Epithelial cell of proximal tubule (primary cell): ENCODE results near the gene CARS2. TPM values are rescaled to one million over a fixed set of nuclear protein-coding genes. Genes with fewer than 3 reads are reported as not detected.
"Not testable (repeated sequence)": the region's sequence is repeated elsewhere in the genome, so short reads cannot be mapped to it uniquely, and the experiment has no call there.

Experiments used
- DNase-seq: peaks from one replicate; pipeline ENCODE4 v3.0.0-alpha.2; 2011; ENCODE audit warnings: low read depth
- H3K4me3 ChIP-seq: 2 replicates; pipeline ENCODE4 v1.5.1; 2011; ENCODE audit warnings: low read depth, mild to moderate bottlenecking, low read length
- total RNA-seq: library from RNA; depleted of rRNA; stranded (reverse); fragments of >200 nt; gene quantifications from 2 replicates; pipeline ENCODE4 v1.2.3, GENCODE V29; 2015
- TF ChIP-seq, protein P1 (sequence below): conservative IDR thresholded peaks from 2 replicates; pipeline ENCODE4 v1.5.1; 2012; ENCODE audit warnings: low read depth, mild to moderate bottlenecking, low read length

Gene CARS2
- total RNA-seq, 1 donor from 2014 or later, result 28.5 TPM

DNA sequence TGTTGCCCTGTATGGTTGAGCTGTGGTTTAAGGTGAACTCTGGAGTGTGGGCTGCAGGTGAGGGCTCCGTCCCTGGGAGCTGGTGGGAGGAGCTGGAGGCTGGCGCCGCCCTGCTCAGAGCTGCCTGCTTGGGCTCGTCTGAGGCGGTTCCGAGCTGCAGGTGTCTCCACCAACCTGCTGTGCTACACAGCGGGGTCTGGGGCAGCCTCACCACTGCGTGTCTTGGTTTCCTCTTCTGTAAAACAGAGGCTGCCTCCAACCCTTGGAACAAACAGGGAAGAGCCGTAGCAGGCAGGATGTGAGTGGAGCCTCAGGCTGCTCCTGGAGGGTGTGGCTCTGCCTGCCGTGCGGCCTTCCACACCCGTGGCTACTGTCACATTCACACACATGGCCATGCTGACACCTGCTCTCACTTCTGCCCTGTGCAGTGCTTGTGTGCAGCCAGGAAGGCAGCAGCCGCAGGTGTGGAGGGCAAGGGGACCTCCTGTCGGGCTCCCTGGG lies 69.2 kb downstream of the CARS2 start:
- TF ChIP-seq, protein P1, sequence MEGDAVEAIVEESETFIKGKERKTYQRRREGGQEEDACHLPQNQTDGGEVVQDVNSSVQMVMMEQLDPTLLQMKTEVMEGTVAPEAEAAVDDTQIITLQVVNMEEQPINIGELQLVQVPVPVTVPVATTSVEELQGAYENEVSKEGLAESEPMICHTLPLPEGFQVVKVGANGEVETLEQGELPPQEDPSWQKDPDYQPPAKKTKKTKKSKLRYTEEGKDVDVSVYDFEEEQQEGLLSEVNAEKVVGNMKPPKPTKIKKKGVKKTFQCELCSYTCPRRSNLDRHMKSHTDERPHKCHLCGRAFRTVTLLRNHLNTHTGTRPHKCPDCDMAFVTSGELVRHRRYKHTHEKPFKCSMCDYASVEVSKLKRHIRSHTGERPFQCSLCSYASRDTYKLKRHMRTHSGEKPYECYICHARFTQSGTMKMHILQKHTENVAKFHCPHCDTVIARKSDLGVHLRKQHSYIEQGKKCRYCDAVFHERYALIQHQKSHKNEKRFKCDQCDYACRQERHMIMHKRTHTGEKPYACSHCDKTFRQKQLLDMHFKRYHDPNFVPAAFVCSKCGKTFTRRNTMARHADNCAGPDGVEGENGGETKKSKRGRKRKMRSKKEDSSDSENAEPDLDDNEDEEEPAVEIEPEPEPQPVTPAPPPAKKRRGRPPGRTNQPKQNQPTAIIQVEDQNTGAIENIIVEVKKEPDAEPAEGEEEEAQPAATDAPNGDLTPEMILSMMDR, result no peak
- DNase-seq, result no peak
- H3K4me3 ChIP-seq, result no peak overlapping the region

DNA sequence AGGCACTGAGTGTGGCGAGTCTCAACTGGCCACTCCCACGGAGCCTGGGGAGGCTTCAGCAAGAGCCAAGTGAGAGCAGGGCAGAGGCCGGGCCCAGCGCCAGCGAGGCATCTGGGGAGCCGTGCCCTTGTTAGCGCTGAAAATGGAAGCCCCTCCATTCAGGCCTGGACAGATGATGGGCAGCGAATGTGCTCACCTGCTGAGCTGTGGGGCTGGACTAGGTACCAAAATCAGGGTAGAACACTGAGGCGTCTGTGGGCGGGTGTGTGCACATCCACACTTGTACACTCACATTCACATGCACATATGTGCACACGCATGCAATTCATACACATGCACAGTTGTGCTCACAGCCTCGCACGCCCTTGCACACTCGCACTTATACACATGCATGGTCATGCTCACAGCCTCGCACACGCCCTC lies 69.9 kb downstream of the CARS2 start:
- H3K4me3 ChIP-seq, result no peak overlapping the region
- TF ChIP-seq, protein P1, result no peak
- DNase-seq, result no peak

DNA sequence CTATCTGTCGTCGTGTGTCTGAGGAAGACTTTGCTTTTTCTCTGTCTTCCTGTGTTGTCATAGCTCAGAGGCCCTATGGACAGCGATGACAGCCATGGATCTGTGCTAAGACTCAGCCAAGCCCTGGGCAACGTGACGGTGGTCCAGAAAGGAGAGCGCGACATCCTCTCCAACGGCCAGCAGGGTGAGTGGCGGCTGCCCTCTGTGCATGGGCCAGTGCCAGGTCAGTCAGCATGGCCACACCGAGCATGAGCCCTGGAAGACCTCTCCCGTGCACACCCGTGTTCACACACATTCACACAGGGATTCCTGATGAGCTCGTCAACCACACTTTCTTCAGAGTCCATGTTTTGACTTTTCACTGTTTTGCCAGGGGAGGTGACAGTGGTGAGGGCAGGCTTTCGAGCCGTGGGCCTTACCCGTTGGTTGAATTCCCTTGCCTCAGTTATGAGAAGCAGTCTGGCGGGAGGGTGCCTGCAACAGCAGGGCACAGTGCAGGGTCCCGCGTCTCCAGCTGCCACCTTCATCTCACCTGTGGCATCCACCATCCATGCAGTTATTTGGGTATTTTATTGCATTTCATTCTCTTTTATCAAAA lies 70.4 kb downstream of the CARS2 start:
- no peak for DNase-seq
- H3K4me3 ChIP-seq, result no peak overlapping the region
- TF ChIP-seq, protein P1, result no peak

DNA sequence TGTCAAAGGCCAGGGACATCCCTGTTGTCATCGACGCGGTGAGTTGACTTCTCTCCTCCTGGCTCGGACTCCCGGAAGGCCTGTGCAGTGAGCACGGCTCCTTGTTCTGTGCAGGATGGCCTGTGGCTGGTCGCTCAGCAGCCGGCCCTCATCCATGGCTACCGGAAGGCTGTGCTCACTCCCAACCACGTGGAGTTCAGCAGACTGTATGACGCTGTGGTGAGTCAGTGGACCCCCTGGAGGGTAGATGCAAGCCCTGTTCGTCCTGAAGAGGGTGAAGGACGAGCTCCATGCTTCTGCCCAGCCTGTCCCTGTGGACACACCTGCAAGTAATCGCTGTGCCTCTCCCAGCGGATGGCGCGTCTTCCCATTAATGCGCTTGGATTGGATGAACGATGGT lies 71.4 kb downstream of the CARS2 start:
- no peak overlapping the region for H3K4me3 ChIP-seq
- TF ChIP-seq, protein P1, result no peak
- DNase-seq, result no peak

DNA sequence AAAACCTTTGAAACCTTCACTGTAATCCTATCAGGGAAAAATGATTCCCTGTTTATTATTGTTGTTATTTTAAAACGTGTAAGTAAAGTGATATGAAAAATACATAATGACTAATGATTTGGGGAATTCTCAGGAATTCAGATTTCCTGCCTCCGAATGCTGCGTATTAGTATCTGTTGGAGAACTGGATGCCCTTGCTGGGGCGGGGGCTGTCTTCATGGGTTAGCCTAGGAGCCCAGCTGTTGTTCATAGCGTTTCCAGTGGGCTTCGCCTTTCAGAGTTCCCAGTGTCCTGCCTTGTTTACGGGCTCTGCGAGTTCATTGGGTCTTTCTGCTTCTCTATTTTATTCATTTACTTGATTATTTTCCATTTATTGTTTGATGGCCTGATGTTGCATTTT lies 72.1 kb downstream of the CARS2 start:
- TF ChIP-seq, protein P1, result no peak
- DNase-seq, result no peak
- no peak overlapping the region for H3K4me3 ChIP-seq

DNA sequence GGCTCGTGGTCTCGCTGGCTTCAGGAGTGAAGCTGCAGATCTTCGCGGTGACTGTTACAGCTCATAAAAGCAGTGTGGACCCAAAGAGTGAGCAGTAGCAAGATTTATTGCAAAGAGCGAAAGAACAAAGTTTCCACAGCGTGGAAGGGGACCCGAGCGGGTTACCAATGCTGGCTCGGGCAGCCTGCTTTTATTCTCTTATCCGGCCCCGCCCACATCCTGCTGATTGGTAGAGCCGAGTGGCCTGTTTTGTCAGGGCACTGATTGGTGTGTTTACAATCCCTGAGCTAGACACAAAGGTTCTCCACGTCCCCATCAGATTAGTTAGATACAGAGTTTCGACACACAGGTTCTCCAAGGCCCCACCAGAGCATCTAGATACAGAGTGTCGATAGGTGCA lies 73.7 kb downstream of the CARS2 start:
- not testable (repeated sequence) for DNase-seq, H3K4me3 ChIP-seq

DNA sequence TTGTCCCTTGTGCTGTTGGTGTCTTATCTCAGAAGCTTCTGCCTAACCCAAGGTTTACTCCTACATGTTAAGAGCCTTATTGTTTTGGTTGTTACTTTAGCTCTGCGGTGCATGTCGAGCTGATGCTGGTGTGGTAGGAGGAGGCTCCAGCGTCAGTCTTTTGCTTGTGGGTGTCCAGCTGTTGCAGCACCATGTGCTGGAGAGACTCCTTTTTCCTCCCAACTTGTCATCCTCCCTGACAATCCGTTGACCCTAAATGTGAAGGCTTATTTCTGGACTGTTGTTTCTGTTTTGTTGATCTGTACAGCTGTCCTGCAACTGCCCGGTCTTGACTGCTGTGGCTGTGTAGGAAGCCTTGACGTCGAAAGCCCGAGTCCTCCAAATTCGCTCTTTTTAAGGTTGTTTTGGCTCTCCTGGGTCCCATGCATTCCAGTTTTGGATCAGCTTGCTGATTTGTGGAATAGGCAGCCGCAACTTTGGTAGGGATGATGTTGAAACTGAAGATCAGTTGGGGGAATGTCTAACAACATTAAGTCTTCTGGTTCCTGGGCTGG lies 75.3 kb downstream of the CARS2 start:
- H3K4me3 ChIP-seq, result no peak overlapping the region
- no peak for DNase-seq
- TF ChIP-seq, protein P1, result no peak
